Mucosa of descending colon (tissue), 3 donors: ENCODE data around the gene CAPZB. TPM values are rescaled to one million over a fixed set of nuclear protein-coding genes. Genes with fewer than 3 reads are reported as not detected.
A peak's percentile ranks its signal among the peaks of the same experiment; 100 is the strongest.
"Not testable (repeated sequence)": the region's sequence is repeated elsewhere in the genome, so short reads cannot be mapped to it uniquely, and the experiment has no call there.

Source experiments
- ATAC-seq: fragments of 200-7000 bp; cut with Tn5 transposase; one replicate; pipeline ENCODE4 v1.9.1; 2020; ENCODE audit warnings: mild to moderate bottlenecking, moderate library complexity
- DNase-seq, 3 donors: peaks; one replicate each; pipeline ENCODE4 v3.0.0-alpha.2; 2020
- H3K36me3 ChIP-seq: fragments of 200-600 bp; one replicate; pipeline ENCODE4 v1.8.0; 2021; ENCODE audit warnings: low read depth, mild to moderate bottlenecking
- H3K4me1 ChIP-seq: fragments of 200-600 bp; one replicate; pipeline ENCODE4 v1.8.0; 2021; ENCODE audit warnings: low read depth, mild to moderate bottlenecking
- H3K4me3 ChIP-seq: fragments of 200-600 bp; one replicate; pipeline ENCODE4 v1.8.0; 2021; ENCODE audit warnings: mild to moderate bottlenecking
- H3K9me3 ChIP-seq: fragments of 200-600 bp; one replicate; pipeline ENCODE4 v1.8.0; 2021; ENCODE audit warnings: mild to moderate bottlenecking
- intact Hi-C, 2 donors: fragments of 100-400 bp; cut with DNase I in 1 of 2; cut with micrococcal nuclease in 1 of 2; formaldehyde crosslinking; loops; one replicate each; pipeline versions ENCODE4 v1.11.0 to v1.11.1; 2022; cut with DNase I, micrococcal nuclease
- total RNA-seq, 3 donors: library from RNA; stranded (reverse); fragmentation: NEBNext Ultra II Directional in 2 of 3; extraction: Animal tissue kit (Norgen Biotek cat#: 25700) in 2 of 3; gene quantifications; one replicate each; pipeline versions ENCODE4 v1.2.1 to v1.2.4, GENCODE V29; 2021 to 2023
- TF ChIP-seq, protein P1 (sequence below): fragments of 200-600 bp; IDR thresholded peaks from one replicate; pipeline ENCODE4 v1.8.0; 2022; ENCODE audit warnings: antibody characterized with exemption, mild to moderate bottlenecking
- donor health status: DM: no; HTN: no; CAD: no; lungs with moderate emphysema.
- donor health status: DM: no; HTN: no; CAD: no.
- donor health status: DM: no; HTN: yes; CAD: no.

CAPZB gene
- total RNA-seq, 3 donors from 2014 or later = 346 to 393 (median 381) TPM

DNA sequence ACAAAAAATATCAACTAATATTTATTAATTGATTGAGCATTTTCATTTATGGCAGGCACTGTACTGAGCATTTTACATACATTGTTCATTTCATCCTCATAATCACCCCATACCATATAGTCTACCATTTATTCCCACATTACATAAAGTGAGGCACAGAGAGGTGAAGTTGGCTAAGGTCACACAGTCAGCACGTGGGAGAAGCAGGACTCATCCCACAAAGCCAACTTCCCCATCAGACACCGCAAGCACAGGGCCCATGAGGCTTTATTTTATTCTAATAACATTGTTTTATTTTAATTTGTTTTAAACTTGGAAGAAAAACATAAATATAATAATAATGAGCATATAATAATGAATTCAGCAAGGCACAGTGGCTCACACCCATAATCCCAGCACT lies 43.1 kb upstream of the CAPZB start:
- H3K4me1 ChIP-seq = no peaks in the 10 kb centered on the region
- TF ChIP-seq, protein P1, sequence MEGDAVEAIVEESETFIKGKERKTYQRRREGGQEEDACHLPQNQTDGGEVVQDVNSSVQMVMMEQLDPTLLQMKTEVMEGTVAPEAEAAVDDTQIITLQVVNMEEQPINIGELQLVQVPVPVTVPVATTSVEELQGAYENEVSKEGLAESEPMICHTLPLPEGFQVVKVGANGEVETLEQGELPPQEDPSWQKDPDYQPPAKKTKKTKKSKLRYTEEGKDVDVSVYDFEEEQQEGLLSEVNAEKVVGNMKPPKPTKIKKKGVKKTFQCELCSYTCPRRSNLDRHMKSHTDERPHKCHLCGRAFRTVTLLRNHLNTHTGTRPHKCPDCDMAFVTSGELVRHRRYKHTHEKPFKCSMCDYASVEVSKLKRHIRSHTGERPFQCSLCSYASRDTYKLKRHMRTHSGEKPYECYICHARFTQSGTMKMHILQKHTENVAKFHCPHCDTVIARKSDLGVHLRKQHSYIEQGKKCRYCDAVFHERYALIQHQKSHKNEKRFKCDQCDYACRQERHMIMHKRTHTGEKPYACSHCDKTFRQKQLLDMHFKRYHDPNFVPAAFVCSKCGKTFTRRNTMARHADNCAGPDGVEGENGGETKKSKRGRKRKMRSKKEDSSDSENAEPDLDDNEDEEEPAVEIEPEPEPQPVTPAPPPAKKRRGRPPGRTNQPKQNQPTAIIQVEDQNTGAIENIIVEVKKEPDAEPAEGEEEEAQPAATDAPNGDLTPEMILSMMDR = no peak
- DNase-seq (no peak), ATAC-seq (no peak)
- intact Hi-C loops = no loop called here
- peaks cover 4% of the 10 kb centered on the region for H3K9me3 ChIP-seq
- no peak overlapping the region for H3K4me3 ChIP-seq
- H3K36me3 ChIP-seq = no peaks in the 10 kb centered on the region

DNA sequence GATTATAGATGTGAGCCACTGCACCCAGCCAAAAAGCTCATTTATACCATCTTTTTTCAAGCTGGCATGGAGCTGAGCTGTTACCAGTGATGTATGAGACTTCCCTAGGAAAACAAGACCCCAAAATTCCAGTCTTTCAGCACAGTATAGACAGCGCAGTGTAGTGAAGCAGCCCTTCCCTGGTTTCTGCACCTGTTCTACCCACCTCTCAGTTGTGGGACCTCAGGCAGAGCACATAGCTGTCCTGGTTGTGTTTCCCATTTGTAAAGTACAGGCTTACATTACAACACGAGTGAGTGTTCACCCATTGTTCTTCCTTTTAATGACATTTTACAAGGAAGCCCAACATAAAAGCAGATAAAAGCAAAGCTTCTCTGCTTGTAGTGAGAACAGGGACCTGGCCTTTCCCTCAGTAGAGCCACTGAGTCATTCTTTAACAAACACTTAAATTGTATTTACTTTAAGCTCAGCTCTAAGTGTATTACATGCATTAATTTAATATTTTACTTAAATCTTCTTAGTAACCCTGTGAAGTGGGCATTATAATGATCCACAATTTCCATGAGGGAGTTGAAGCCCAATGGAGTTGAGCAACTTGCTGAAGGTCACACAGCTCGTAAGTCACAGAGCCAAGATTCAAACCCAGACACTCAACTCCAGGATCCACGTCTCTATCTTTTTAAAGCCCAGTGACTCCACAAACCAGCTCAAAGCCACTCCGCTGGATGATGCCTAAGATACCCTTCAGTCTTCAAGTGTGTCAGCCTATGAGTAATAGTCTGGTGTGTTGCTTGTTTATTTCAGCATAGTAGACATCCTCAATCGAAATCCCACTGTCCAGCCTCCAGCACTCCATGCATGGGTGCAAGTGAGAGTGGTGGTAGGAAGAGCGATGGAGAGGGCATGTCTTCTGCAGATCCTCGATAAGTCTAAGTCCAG lies 40.5 kb upstream of the CAPZB start:
- Histone ChIP-seq H3K4me1 (no peaks in the 10 kb centered on the region), H3K4me3 (no peak overlapping the region), H3K36me3 (no peaks in the 10 kb centered on the region), H3K9me3 (no peaks in the 10 kb centered on the region)
- ATAC-seq = peak; percentile 78
- TF ChIP-seq, protein P1 = no peak
- intact Hi-C loops = no loop called here
- DNase-seq = no peak

GRCh38 chr1:19524791-19525190 lies 39.5 kb upstream of the CAPZB start:
- ATAC-seq (no peak), DNase-seq (no peak)
- TF ChIP-seq, protein P1 = no peak
- Histone ChIP-seq H3K4me1 (no peaks in the 10 kb centered on the region), H3K36me3 (no peaks in the 10 kb centered on the region), H3K4me3 (no peak overlapping the region), H3K9me3 (no peaks in the 10 kb centered on the region)
- intact Hi-C loops = no loop called here

GRCh38 chr1:19522570-19522969 lies 37.2 kb upstream of the CAPZB start:
- not testable (repeated sequence) for H3K4me3 ChIP-seq, H3K4me1 ChIP-seq

DNA sequence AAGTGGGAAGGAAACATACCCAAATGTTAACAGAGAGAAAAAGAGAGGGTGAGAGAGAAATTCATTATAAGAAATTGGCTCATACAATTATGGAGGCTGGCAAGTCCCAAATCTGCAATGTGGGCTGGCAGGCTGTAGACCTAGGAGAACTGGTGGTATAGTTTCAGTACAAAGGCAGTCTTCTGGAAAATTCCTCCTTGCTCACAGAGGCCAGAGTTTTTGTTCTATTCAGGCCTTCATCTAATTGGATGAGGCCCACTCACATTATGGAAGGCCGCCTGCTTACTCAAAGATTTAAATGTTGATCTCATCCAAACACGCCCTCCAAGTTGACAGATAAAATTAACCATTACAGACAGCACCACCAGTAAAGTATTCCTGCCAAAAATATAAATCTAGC lies 36.1 kb upstream of the CAPZB start:
- TF ChIP-seq, protein P1 = no peak
- no peak for ATAC-seq
- Histone ChIP-seq H3K4me3 (no peak overlapping the region), H3K9me3 (no peaks in the 10 kb centered on the region), H3K4me1 (no peaks in the 10 kb centered on the region), H3K36me3 (no peaks in the 10 kb centered on the region)
- intact Hi-C loops = no loop called here
- DNase-seq = no peak

More at GRCh38 chr1:19522570-19522969, 37.2 kb upstream of the CAPZB start:
- H3K9me3 ChIP-seq, H3K36me3 ChIP-seq, intact Hi-C loops, ATAC-seq, DNase-seq: not testable (repeated sequence)

DNA sequence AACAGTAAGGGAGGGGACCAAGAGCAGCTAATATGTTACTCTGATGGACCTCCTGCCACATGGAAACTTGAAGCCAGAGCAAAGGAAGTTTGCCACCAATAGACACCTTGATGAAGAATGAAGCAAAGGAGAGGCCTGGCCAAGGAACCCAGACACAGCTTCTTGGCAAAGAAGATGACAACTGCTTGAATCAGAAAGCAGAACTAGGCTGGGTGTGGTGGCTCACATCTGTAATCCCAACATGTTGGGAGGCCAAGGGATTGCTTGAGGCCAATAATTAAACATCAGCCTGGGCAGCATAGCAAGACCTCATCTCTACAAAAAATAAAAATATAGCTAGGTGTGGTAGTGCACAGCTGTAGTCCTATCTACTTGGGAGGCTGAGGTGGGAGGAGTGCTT lies 31.7 kb upstream of the CAPZB start:
- ATAC-seq = no peak
- intact Hi-C loops = no loop called here
- TF ChIP-seq, protein P1 = no peak

More for the DNA sequence above, 31.7 kb upstream of the CAPZB start:
- no peak for DNase-seq
- Histone ChIP-seq H3K4me1 (no peaks in the 10 kb centered on the region), H3K36me3 (no peaks in the 10 kb centered on the region), H3K4me3 (no peak overlapping the region), H3K9me3 (no peaks in the 10 kb centered on the region)
